ENCODE data around the gene TRHDE. TPM values are rescaled to one million over a fixed set of nuclear protein-coding genes. Genes with fewer than 3 reads are reported as not detected.

The TRHDE gene
- total RNA-seq, 4 donors from 2014 or later, result under 0.01 to 0.95 (median 0.50) TPM; not detected in 1

GRCh38 chr12:72468505-72468904 is 196.3 kb downstream of the TRHDE start:
- no peak overlapping the region for H3K27ac ChIP-seq
- no peaks in the 10 kb centered on the region for H3K4me1 ChIP-seq
- WGBS, 2 donors, result 71 to 75% methylated on average over 3 of the region's 3 CpGs
- no peaks in the 10 kb centered on the region for H3K36me3 ChIP-seq
- H3K9me3 ChIP-seq, result no peaks in the 10 kb centered on the region
- intact Hi-C loops (cut with DNase I), result no loop called here
- H3K27me3 ChIP-seq, result no peaks in the 10 kb centered on the region
- TF ChIP-seq CTCF (IDR thresholded peaks at IDR 0.05) (no peak), POLR2A (IDR thresholded peaks at IDR 0.05) (no peak)
- no peak overlapping the region for H3K4me3 ChIP-seq
- no peak for DNase-seq

- intact Hi-C loops (cut with DNase I), result no loop called here
- Histone ChIP-seq H3K36me3 (no peaks in the 10 kb centered on the region), H3K9me3 (no peaks in the 10 kb centered on the region), H3K27me3 (no peaks in the 10 kb centered on the region), H3K27ac (no peak overlapping the region), H3K4me1 (no peaks in the 10 kb centered on the region), H3K4me3 (no peak overlapping the region)
- TF ChIP-seq CTCF (IDR thresholded peaks at IDR 0.05), result no peak
- TF ChIP-seq POLR2A (IDR thresholded peaks at IDR 0.05), result no peak
- WGBS, 2 donors, result 40 to 44% methylated on average over 3 of the region's 3 CpGs
- no peak for DNase-seq
Observed at GRCh38 chr12:72471806-72472205, 199.6 kb downstream of the TRHDE start.

- TF ChIP-seq POLR2A (IDR thresholded peaks at IDR 0.05) (no peak), CTCF (IDR thresholded peaks at IDR 0.05) (no peak)
- Histone ChIP-seq H3K4me3 (no peak overlapping the region), H3K36me3 (no peaks in the 10 kb centered on the region), H3K9me3 (no peaks in the 10 kb centered on the region), H3K27me3 (no peaks in the 10 kb centered on the region), H3K27ac (no peak overlapping the region), H3K4me1 (no peaks in the 10 kb centered on the region)
- 47 to 53% methylated on average over 3 of the region's 3 CpGs for WGBS, 2 donors
- no peak for DNase-seq
- intact Hi-C loops (cut with DNase I), result no loop called here
Observed at GRCh38 chr12:72472350-72472749, 200.2 kb downstream of the TRHDE start.

- Histone ChIP-seq H3K36me3 (no peaks in the 10 kb centered on the region), H3K9me3 (no peaks in the 10 kb centered on the region), H3K27me3 (no peaks in the 10 kb centered on the region), H3K27ac (no peak overlapping the region), H3K4me1 (no peaks in the 10 kb centered on the region), H3K4me3 (no peak overlapping the region)
- WGBS, 2 donors, result 65 to 67% methylated on average over 2 of the region's 2 CpGs
- intact Hi-C loops (cut with DNase I), result no loop called here
- no peak for DNase-seq
- TF ChIP-seq POLR2A (IDR thresholded peaks at IDR 0.05) (no peak), CTCF (IDR thresholded peaks at IDR 0.05) (no peak)
Observed at GRCh38 chr12:72476301-72476700, 204.1 kb downstream of the TRHDE start.

GRCh38 chr12:72485017-72485701 is 213.0 kb downstream of the TRHDE start:
- TF ChIP-seq POLR2A (IDR thresholded peaks at IDR 0.05) (no peak), CTCF (IDR thresholded peaks at IDR 0.05) (no peak)
- DNase-seq, result no peak
- no peak overlapping the region for H3K4me3 ChIP-seq

More at GRCh38 chr12:72485017-72485701, 213.0 kb downstream of the TRHDE start:
- no peaks in the 10 kb centered on the region for H3K9me3 ChIP-seq
- intact Hi-C loops (cut with DNase I), result no loop called here
- no peak overlapping the region for H3K27ac ChIP-seq
- no peaks in the 10 kb centered on the region for H3K4me1 ChIP-seq
- H3K27me3 ChIP-seq, result no peaks in the 10 kb centered on the region
- H3K36me3 ChIP-seq, result no peaks in the 10 kb centered on the region
- WGBS, 2 donors, result 64 to 70% methylated on average over 2 of the region's 4 CpGs
